H9 (cell line): ENCODE measurements around the gene SNRPB2. TPM values are rescaled to one million over a fixed set of nuclear protein-coding genes. Genes with fewer than 3 reads are reported as not detected.

ENCODE experiments used
- DNase-seq: peaks from one replicate; pipeline ENCODE4 v3.0.0-alpha.2; 2017
- H2AFZ ChIP-seq: one replicate; pipeline ENCODE4 v1.6.1; 2013; ENCODE audit warnings: mild to moderate bottlenecking, low read length, control low read depth, moderate library complexity
- H2AK5ac ChIP-seq: 2 replicates; pipeline ENCODE4 v1.6.1; 2013; ENCODE audit warnings: low read length, control low read depth, mixed read lengths; ENCODE audit not compliant: insufficient read length
- H2BK120ac ChIP-seq: one replicate; pipeline ENCODE4 v1.6.1; 2013; ENCODE audit warnings: low read depth, mild to moderate bottlenecking, low read length, control low read depth, inconsistent platforms; ENCODE audit not compliant: poor library complexity, severe bottlenecking
- H2BK12ac ChIP-seq: 2 replicates; pipeline ENCODE4 v1.6.1; 2013; ENCODE audit warnings: low read length, control low read depth, mixed read lengths, low read depth; ENCODE audit not compliant: insufficient read length
- H2BK15ac ChIP-seq: 2 replicates; pipeline ENCODE4 v1.6.1; 2013; ENCODE audit warnings: low read depth, low read length, control low read depth
- H2BK20ac ChIP-seq: one replicate; pipeline ENCODE4 v1.6.1; 2013; ENCODE audit warnings: low read depth, mild to moderate bottlenecking, low read length, control low read depth, inconsistent platforms; ENCODE audit not compliant: poor library complexity, severe bottlenecking
- H2BK5ac ChIP-seq: 2 replicates; pipeline ENCODE4 v1.6.1; 2013; ENCODE audit warnings: low read length, control low read depth, mixed read lengths; ENCODE audit not compliant: insufficient read length
- H3K14ac ChIP-seq: 2 replicates; pipeline ENCODE4 v1.6.1; 2013; ENCODE audit warnings: low read length, control low read depth; ENCODE audit not compliant: insufficient read depth
- H3K18ac ChIP-seq: 2 replicates; pipeline ENCODE4 v1.6.1; 2013; ENCODE audit warnings: low read depth, mild to moderate bottlenecking, mixed read lengths, low read length, control low read depth; ENCODE audit not compliant: insufficient read length
- H3K23ac ChIP-seq: 2 replicates; pipeline ENCODE4 v1.6.1; 2013; ENCODE audit warnings: low read length, control low read depth, mixed read lengths, low read depth; ENCODE audit not compliant: insufficient read length
- H3K23me2 ChIP-seq: 2 replicates; pipeline ENCODE4 v1.6.1; 2013; ENCODE audit warnings: low read depth, mild to moderate bottlenecking, mixed read lengths, low read length, control low read depth; ENCODE audit not compliant: insufficient read length, poor library complexity, severe bottlenecking
- H3K27ac ChIP-seq: 2 replicates; pipeline ENCODE4 v1.5.1; 2013; ENCODE audit warnings: low read length, control low read depth, mixed read lengths, low read depth; ENCODE audit not compliant: insufficient read length
- H3K27me3 ChIP-seq: 2 replicates; pipeline ENCODE4 v1.6.1; 2013; ENCODE audit warnings: low read length, control low read depth, inconsistent platforms; ENCODE audit not compliant: insufficient read depth
- H3K4ac ChIP-seq: 2 replicates; pipeline ENCODE4 v1.6.1; 2013; ENCODE audit warnings: low read depth, mild to moderate bottlenecking, control low read depth, inconsistent platforms, low read length, moderate library complexity
- H3K4me1 ChIP-seq: 2 replicates; pipeline ENCODE4 v1.6.1; 2013; ENCODE audit warnings: low read length, control low read depth, inconsistent platforms; ENCODE audit not compliant: insufficient read depth
- H3K4me2 ChIP-seq: 2 replicates; pipeline ENCODE4 v1.6.1; 2013; ENCODE audit warnings: low read length, control low read depth, mixed read lengths; ENCODE audit not compliant: insufficient read length, insufficient read depth
- H3K56ac ChIP-seq: 2 replicates; pipeline ENCODE4 v1.6.1; 2013; ENCODE audit warnings: low read depth, mild to moderate bottlenecking, mixed read lengths, low read length, control low read depth; ENCODE audit not compliant: insufficient read length
- H3K79me1 ChIP-seq: 2 replicates; pipeline ENCODE4 v1.6.1; 2013; ENCODE audit warnings: low read depth, mild to moderate bottlenecking, moderate library complexity, low read length, control low read depth, inconsistent platforms; ENCODE audit not compliant: insufficient read depth, poor library complexity, severe bottlenecking
- H3K79me2 ChIP-seq: 2 replicates; pipeline ENCODE4 v1.6.1; 2013; ENCODE audit warnings: low read length, control low read depth, inconsistent platforms; ENCODE audit not compliant: insufficient read depth
- H3K9ac ChIP-seq: 2 replicates; pipeline ENCODE4 v1.6.1; 2013; ENCODE audit warnings: low read length, control low read depth, mixed read lengths; ENCODE audit not compliant: insufficient read length; ENCODE audit errors: extremely low read depth
- H3K9me3 ChIP-seq: one replicate; pipeline ENCODE4 v1.6.1; 2013; ENCODE audit warnings: low read depth, low read length, inconsistent platforms; ENCODE audit not compliant: control insufficient read depth
- H3T11ph ChIP-seq: one replicate; pipeline ENCODE4 v1.6.1; 2013; ENCODE audit warnings: mild to moderate bottlenecking, low read length, control low read depth, inconsistent platforms
- H4K20me1 ChIP-seq: one replicate; pipeline ENCODE4 v1.6.1; 2013; ENCODE audit not compliant: control insufficient read depth, insufficient read length, insufficient read depth
- H4K5ac ChIP-seq: 2 replicates; pipeline ENCODE4 v1.6.1; 2013; ENCODE audit warnings: low read depth, mild to moderate bottlenecking, mixed read lengths, low read length, control low read depth; ENCODE audit not compliant: insufficient read length
- H4K8ac ChIP-seq: replicated peaks from 2 replicates; pipeline ENCODE4 v1.6.1; 2013; ENCODE audit warnings: low read length, control low read depth, mixed read lengths, low read depth; ENCODE audit not compliant: insufficient read length
- H4K91ac ChIP-seq: 2 replicates; pipeline ENCODE4 v1.6.1; 2013; ENCODE audit warnings: low read depth, mild to moderate bottlenecking, moderate library complexity, mixed read lengths, low read length, control low read depth; ENCODE audit not compliant: insufficient read length
- H3K27ac Mint-ChIP-seq, 3 experiments: 2 replicates in 2 of 3; 3 replicates in 1 of 3; pipeline ENCODE4 v1.8.0; 2020 to 2021; ENCODE audit warnings: mixed read lengths in 3 of 3, mild to moderate bottlenecking in 1 of 3, moderate library complexity in 1 of 3
- H3K27me3 Mint-ChIP-seq: 2 replicates; pipeline ENCODE4 v1.8.0; 2021; ENCODE audit warnings: low read depth, mild to moderate bottlenecking, moderate library complexity, mixed read lengths
- H3K36me3 Mint-ChIP-seq, 3 experiments: 2 replicates in 2 of 3; 3 replicates in 1 of 3; pipeline ENCODE4 v1.8.0; 2020 to 2021; ENCODE audit warnings: low read depth in 3 of 3, mixed read lengths in 3 of 3; ENCODE audit not compliant: insufficient read depth in 1 of 3
- H3K4me1 Mint-ChIP-seq, 2 experiments: 2 replicates each; pipeline ENCODE4 v1.8.0; 2020; ENCODE audit warnings: mixed read lengths in 2 of 2
- H3K4me3 Mint-ChIP-seq, 2 experiments: 2 replicates in 1 of 2; 3 replicates in 1 of 2; pipeline ENCODE4 v1.8.0; 2020 to 2021; ENCODE audit warnings: mild to moderate bottlenecking in 2 of 2, mixed read lengths in 2 of 2, moderate library complexity in 1 of 2
- H3K9me3 Mint-ChIP-seq, 2 experiments: 2 replicates in 1 of 2; 3 replicates in 1 of 2; pipeline ENCODE4 v1.8.0; 2020; ENCODE audit warnings: mild to moderate bottlenecking in 2 of 2, mixed read lengths in 2 of 2, moderate library complexity in 1 of 2
- WGBS: extraction: QIAGEN DNeasy Blood & Tissue Kit; methylation state at CpG from one replicate; pipeline ENCODE4 v1.1.7; 2013; ENCODE audit warnings: missing lambda C conversion rate, low lambda C conversion rate, mixed read lengths; ENCODE audit not compliant: insufficient read length; ENCODE audit errors: extremely low coverage; 5-methylcytosine and 5-hydroxymethylcytosine counted together
- total RNA-seq: library from RNA; stranded (reverse); gene quantifications from 2 replicates; pipeline ENCODE4 v1.2.1, GENCODE V29; 2021
- TF ChIP-seq, protein P1 (sequence below): fragments of 200-600 bp; sonication (generic); conservative IDR thresholded peaks from 3 replicates; pipeline ENCODE4 v1.8.0; 2021; ENCODE audit warnings: antibody characterized with exemption, mild to moderate bottlenecking

SNRPB2 gene
- total RNA-seq, 1 experiment from 2014 or later: 93.2 TPM

DNA sequence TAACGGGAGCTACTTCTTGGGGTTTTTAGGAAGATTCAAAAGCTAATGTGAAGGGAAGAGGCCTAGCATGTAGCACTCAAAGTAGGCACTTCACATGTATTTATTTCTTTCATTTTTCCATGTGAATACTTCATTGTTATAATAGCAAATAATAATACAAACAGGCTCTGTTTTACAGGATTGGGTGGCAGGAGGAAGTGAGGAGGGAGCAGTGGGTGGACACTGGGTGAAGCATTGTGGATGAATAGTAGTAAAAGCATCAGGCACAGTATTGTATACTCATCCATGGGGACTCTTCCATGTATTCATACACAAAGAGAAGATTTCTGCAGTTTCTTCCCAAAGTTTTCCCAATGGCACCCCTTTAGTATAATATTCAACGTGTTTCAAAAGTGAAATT lies 38.4 kb upstream of the SNRPB2 start:
- no peak overlapping the region for H4K8ac ChIP-seq
- no peak overlapping the region for H3K4ac ChIP-seq
- no peaks in the 10 kb centered on the region for H3K79me1 ChIP-seq
- H2BK5ac ChIP-seq: no peak overlapping the region
- no peak overlapping the region for H2AFZ ChIP-seq
- Mint-ChIP-seq H3K27me3 (peaks cover 2% of the 10 kb centered on the region), H3K27ac (no peak overlapping the region), H3K9me3 (no peaks in the 10 kb centered on the region), H3K36me3 (no peaks in the 10 kb centered on the region), H3K4me1 (no peaks in the 10 kb centered on the region), H3K4me3 (no peak overlapping the region)
- no peak overlapping the region for H3K23ac ChIP-seq
- no peak overlapping the region for H4K5ac ChIP-seq
- TF ChIP-seq, protein P1, sequence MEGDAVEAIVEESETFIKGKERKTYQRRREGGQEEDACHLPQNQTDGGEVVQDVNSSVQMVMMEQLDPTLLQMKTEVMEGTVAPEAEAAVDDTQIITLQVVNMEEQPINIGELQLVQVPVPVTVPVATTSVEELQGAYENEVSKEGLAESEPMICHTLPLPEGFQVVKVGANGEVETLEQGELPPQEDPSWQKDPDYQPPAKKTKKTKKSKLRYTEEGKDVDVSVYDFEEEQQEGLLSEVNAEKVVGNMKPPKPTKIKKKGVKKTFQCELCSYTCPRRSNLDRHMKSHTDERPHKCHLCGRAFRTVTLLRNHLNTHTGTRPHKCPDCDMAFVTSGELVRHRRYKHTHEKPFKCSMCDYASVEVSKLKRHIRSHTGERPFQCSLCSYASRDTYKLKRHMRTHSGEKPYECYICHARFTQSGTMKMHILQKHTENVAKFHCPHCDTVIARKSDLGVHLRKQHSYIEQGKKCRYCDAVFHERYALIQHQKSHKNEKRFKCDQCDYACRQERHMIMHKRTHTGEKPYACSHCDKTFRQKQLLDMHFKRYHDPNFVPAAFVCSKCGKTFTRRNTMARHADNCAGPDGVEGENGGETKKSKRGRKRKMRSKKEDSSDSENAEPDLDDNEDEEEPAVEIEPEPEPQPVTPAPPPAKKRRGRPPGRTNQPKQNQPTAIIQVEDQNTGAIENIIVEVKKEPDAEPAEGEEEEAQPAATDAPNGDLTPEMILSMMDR: no peak
- no peak overlapping the region for H3K9ac ChIP-seq
- no peak overlapping the region for H3K14ac ChIP-seq
- no peaks in the 10 kb centered on the region for H3K27me3 ChIP-seq
- no peaks in the 10 kb centered on the region for H3K23me2 ChIP-seq
- no peak overlapping the region for H2BK12ac ChIP-seq
- WGBS: no CpG with 5 or more reads among the region's 2 CpGs
- H3T11ph ChIP-seq: no peak overlapping the region
- no peak overlapping the region for H4K91ac ChIP-seq
- H3K9me3 ChIP-seq: no peaks in the 10 kb centered on the region
- H3K4me2 ChIP-seq: no peak overlapping the region
- H2BK120ac ChIP-seq: no peak overlapping the region
- no peak overlapping the region for H2AK5ac ChIP-seq
- no peak overlapping the region for H2BK20ac ChIP-seq
- H2BK15ac ChIP-seq: no peak overlapping the region
- H3K27ac ChIP-seq: no peak overlapping the region
- no peaks in the 10 kb centered on the region for H3K4me1 ChIP-seq
- no peaks in the 10 kb centered on the region for H4K20me1 ChIP-seq
- H3K56ac ChIP-seq: no peak overlapping the region
- no peak overlapping the region for H3K18ac ChIP-seq
- H3K79me2 ChIP-seq: no peaks in the 10 kb centered on the region
- no peak for DNase-seq
